Stimulated activated CD4-positive, alpha-beta T cell treated with anti-CD3 and anti-CD28 coated beads, TNF-alpha, amount 100 ng/mL, for 1 hour (primary cell): Measurements from ENCODE around the gene NAA60.
"Not testable (repeated sequence)": the region's sequence is repeated elsewhere in the genome, so short reads cannot be mapped to it uniquely, and the experiment has no call there.

Source experiments
- DNase-seq, 3 donors: peaks; one replicate each; pipeline ENCODE4 v3.0.0-alpha.2; 2020; ENCODE audit warnings: low read depth in 3 of 3, low spot score in 1 of 3

NAA60 gene

GRCh38 chr16:3481696-3482658, 38.5 kb downstream of the NAA60 start:
- no peak for DNase-seq

- DNase-seq: no peak
Observed at GRCh38 chr16:3482659-3483241, 39.3 kb downstream of the NAA60 start.

GRCh38 chr16:3484318-3485096, 41.0 kb downstream of the NAA60 start:
- no peak for DNase-seq

GRCh38 chr16:3485097-3485745, 41.7 kb downstream of the NAA60 start:
- no peak for DNase-seq

- DNase-seq: no peak
Observed at GRCh38 chr16:3485821-3486505, 42.5 kb downstream of the NAA60 start.

- no peak for DNase-seq
Observed at GRCh38 chr16:3486506-3487215, 43.2 kb downstream of the NAA60 start.

- DNase-seq: no peak
Observed at GRCh38 chr16:3487521-3488410, 44.3 kb downstream of the NAA60 start.

- no peak for DNase-seq
Observed at GRCh38 chr16:3488801-3489200, 45.3 kb downstream of the NAA60 start.

- DNase-seq: no peak
Observed at GRCh38 chr16:3490911-3491629, 47.6 kb downstream of the NAA60 start.

- DNase-seq: no peak
Observed at GRCh38 chr16:3492356-3492755, 48.9 kb downstream of the NAA60 start.

GRCh38 chr16:3494386-3494973, 51.0 kb downstream of the NAA60 start:
- DNase-seq: no peak

GRCh38 chr16:3495176-3495575, 51.7 kb downstream of the NAA60 start, which contains the start of gene C16orf90:
Gene C16orf90, minus strand, starts transcription at chr16:3495489. Its CDS starts 68 bp downstream, at chr16:3495421.
- DNase-seq: no peak

- DNase-seq: no peak
Observed at GRCh38 chr16:3496386-3496785, 52.9 kb downstream of the NAA60 start.

GRCh38 chr16:3497771-3498170, 54.3 kb downstream of the NAA60 start:
- DNase-seq: no peak

- no peak for DNase-seq
Observed at GRCh38 chr16:3498988-3499387, 55.5 kb downstream of the NAA60 start.

GRCh38 chr16:3501412-3501761, 57.9 kb downstream of the NAA60 start:
- DNase-seq: not testable (repeated sequence)

GRCh38 chr16:3501783-3502400, 58.4 kb downstream of the NAA60 start:
- no peak for DNase-seq
